Mesodermal cell (in vitro differentiated cells): ENCODE data around the gene SMURF1.

Experiments
- H3K27ac ChIP-seq: 2 replicates; pipeline ENCODE4 v1.7.0; 2013; ENCODE audit warnings: mild to moderate bottlenecking, low read depth, low read length, moderate library complexity; ENCODE audit not compliant: severe bottlenecking
- H3K36me3 ChIP-seq: 2 replicates; pipeline ENCODE4 v1.7.1; 2013; ENCODE audit warnings: mild to moderate bottlenecking, low read length, moderate library complexity; ENCODE audit not compliant: control insufficient read depth, insufficient read depth
- H3K4me1 ChIP-seq: one replicate; pipeline ENCODE4 v1.7.1; 2013; ENCODE audit warnings: mild to moderate bottlenecking, low read length; ENCODE audit not compliant: insufficient read depth, control insufficient read depth, poor library complexity, severe bottlenecking
- H3K4me3 ChIP-seq: 2 replicates; pipeline ENCODE4 v1.7.0; 2013; ENCODE audit warnings: low read length, control low read depth, mild to moderate bottlenecking; ENCODE audit not compliant: insufficient read depth, poor library complexity, severe bottlenecking; ENCODE audit errors: extremely low read depth
- H3K9me3 ChIP-seq: 2 replicates; pipeline ENCODE4 v1.7.1; 2013; ENCODE audit warnings: mild to moderate bottlenecking, low read length, moderate library complexity; ENCODE audit not compliant: control insufficient read depth
- whole genome bisulfite sequencing, 2 experiments: methylation state at CpG; one replicate each; pipeline ENCODE4 v1.1.5; 2013; ENCODE audit warnings: missing lambda C conversion rate in 2 of 2; ENCODE audit not compliant: insufficient coverage in 2 of 2; 5-methylcytosine and 5-hydroxymethylcytosine counted together

SMURF1 gene

DNA sequence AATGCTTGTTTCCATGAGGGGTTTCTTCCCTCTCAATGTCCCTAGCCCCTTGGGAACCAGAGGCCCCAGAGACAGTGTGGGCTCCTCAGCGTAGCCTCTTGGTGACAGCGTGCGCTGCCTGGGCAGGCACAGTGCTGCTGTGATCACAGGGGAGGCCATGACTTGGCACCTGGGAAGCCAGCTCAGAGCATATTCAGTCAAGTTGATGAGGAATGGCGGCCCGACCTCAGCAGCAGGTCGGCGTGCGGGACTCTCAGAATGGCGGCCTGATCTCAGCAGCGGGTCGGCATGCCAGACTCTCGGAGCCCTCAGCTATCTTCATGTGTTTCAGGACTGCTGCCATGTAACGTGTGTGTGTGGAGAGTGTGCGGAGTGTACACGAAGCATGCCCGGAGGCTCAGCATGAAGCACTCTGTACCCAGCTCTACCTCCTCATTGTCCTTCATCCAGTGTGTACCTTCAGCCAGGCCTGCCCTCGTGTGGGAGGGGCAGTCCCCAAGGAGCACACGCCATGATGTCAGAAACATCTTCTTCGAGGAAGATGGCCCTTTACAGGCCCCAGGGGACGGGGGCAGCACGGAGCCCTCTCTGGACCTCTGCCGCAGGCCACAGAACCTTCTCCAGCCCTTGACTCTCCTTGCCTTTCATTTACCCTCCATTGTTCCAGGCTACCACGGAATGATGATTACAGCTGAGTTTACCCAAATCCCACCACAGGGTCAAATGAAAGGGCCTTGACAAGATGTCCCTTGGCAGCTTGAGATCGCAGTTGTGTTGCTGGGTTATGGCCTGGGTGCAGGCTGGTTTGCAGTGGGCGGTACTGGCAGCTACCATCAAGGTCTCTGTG, 130.4 kb downstream of the SMURF1 start:
- Histone ChIP-seq H3K27ac (no peak overlapping the region), H3K4me1 (no peaks in the 10 kb centered on the region), H3K36me3 (peaks cover 95% of the 10 kb centered on the region), H3K4me3 (no peak overlapping the region), H3K9me3 (no peaks in the 10 kb centered on the region)
- 94 to 95% methylated on average over 23 of the region's 25 CpGs for WGBS, 2 experiments

DNA sequence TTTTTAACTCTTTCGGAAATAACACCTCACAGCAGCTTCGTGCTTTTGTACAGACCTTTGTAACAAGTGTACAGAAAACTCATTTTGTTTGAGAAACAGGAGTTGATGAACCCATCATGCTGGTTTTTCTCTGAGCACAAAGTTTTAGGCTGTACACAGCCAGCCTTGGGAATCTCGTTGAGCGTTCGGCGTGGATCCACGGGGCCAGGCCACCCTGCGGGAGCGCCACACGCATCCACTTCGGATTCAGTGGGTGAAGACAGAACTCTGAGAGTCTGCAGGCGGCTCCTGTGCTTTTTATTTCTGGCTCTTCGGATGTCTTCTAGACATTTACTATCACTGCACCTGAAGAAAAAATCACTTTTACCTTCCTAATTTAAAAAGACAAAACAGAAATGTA, 131.2 kb downstream of the SMURF1 start:
- H3K4me3 ChIP-seq: no peak overlapping the region
- 97% methylated on average over 9 to 13 of the region's 13 CpGs for WGBS, 2 experiments
- no peaks in the 10 kb centered on the region for H3K4me1 ChIP-seq
- H3K27ac ChIP-seq: no peak overlapping the region
- peaks cover 98% of the 10 kb centered on the region for H3K36me3 ChIP-seq
- no peaks in the 10 kb centered on the region for H3K9me3 ChIP-seq

GRCh38 chr7:99011706-99012404, 132.1 kb downstream of the SMURF1 start:
- no peaks in the 10 kb centered on the region for H3K4me1 ChIP-seq
- H3K4me3 ChIP-seq: no peak overlapping the region
- H3K9me3 ChIP-seq: no peaks in the 10 kb centered on the region
- H3K36me3 ChIP-seq: peaks cover 95% of the 10 kb centered on the region
- H3K27ac ChIP-seq: no peak overlapping the region
- WGBS, 2 experiments: 97% methylated on average over 32 to 36 of the region's 36 CpGs

- no peak overlapping the region for H3K27ac ChIP-seq
- H3K36me3 ChIP-seq: peaks cover 95% of the 10 kb centered on the region
- 96 to 98% methylated on average over 24 of the region's 24 CpGs for WGBS, 2 experiments
- H3K9me3 ChIP-seq: no peaks in the 10 kb centered on the region
- H3K4me3 ChIP-seq: no peak overlapping the region
- no peaks in the 10 kb centered on the region for H3K4me1 ChIP-seq
Measured at GRCh38 chr7:99011341-99011705, 132.6 kb downstream of the SMURF1 start.

DNA sequence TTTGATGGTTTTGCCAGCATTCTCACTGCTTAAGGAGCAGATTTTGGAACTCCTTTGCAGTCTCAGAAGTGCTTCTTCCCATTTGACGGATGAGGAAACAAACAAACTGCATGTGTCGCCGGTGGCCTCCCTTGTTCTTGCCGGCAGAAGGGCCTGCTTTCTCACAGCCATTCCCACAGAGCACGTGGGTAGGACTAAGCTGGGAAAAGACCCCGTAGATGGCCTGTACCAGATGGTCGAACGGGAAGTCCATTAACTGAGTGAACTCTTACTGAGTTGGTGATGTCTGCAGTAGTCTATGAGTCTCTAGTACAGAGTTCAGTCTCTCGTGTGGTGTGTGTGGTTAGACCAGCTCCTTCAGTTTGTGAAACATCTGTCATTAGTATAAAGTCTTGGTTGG, 133.6 kb downstream of the SMURF1 start:
- Histone ChIP-seq H3K4me1 (no peaks in the 10 kb centered on the region), H3K36me3 (peaks cover 94% of the 10 kb centered on the region), H3K4me3 (no peak overlapping the region), H3K27ac (no peak overlapping the region), H3K9me3 (no peaks in the 10 kb centered on the region)
- 97 to 99% methylated on average over 9 of the region's 9 CpGs for WGBS, 2 experiments

GRCh38 chr7:99008921-99009530, 134.9 kb downstream of the SMURF1 start:
- H3K27ac ChIP-seq: no peak overlapping the region
- WGBS, 2 experiments: 91 to 95% methylated on average over 9 to 10 of the region's 11 CpGs
- H3K4me1 ChIP-seq: no peaks in the 10 kb centered on the region
- no peaks in the 10 kb centered on the region for H3K9me3 ChIP-seq
- H3K36me3 ChIP-seq: peaks cover 94% of the 10 kb centered on the region
- no peak overlapping the region for H3K4me3 ChIP-seq

- H3K36me3 ChIP-seq: peaks cover 94% of the 10 kb centered on the region
- no peaks in the 10 kb centered on the region for H3K4me1 ChIP-seq
- H3K4me3 ChIP-seq: no peak overlapping the region
- no peaks in the 10 kb centered on the region for H3K9me3 ChIP-seq
- H3K27ac ChIP-seq: no peak overlapping the region
- 95 to 98% methylated on average over 17 of the region's 23 CpGs for WGBS, 2 experiments
Measured at GRCh38 chr7:99008181-99008631, 135.7 kb downstream of the SMURF1 start.

- Histone ChIP-seq H3K9me3 (no peaks in the 10 kb centered on the region), H3K36me3 (peaks cover 91% of the 10 kb centered on the region), H3K4me1 (no peaks in the 10 kb centered on the region), H3K27ac (no peak overlapping the region), H3K4me3 (no peak overlapping the region)
- WGBS, 2 experiments: 96 to 98% methylated on average over 10 to 11 of the region's 11 CpGs
Measured at GRCh38 chr7:99006739-99007424, 137.0 kb downstream of the SMURF1 start.

DNA sequence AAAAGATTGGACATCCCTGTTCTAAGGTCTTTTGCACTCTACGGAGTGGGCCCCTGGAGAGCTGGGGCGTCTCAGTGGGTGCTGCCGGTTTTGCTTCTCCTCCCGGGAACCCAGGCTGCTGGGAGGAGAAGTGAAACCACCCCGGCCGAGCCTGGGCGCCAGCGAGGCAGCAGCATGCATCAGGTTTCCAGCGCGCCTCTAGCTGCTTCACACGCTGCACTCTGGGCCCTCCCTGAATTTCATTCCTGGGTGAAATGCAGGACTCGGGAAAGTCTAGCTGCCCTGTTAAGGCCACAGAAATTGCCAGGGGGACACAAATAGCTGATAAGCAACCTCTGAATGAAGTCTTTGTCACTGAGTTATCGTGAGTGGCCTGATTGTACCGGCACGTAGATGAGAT, 138.1 kb downstream of the SMURF1 start:
- Histone ChIP-seq H3K4me3 (no peak overlapping the region), H3K9me3 (no peaks in the 10 kb centered on the region), H3K4me1 (no peaks in the 10 kb centered on the region), H3K36me3 (peaks cover 91% of the 10 kb centered on the region), H3K27ac (no peak overlapping the region)
- WGBS, 2 experiments: 92 to 97% methylated on average over 14 to 15 of the region's 15 CpGs

GRCh38 chr7:99004781-99005500, 139.0 kb downstream of the SMURF1 start:
- Histone ChIP-seq H3K9me3 (no peaks in the 10 kb centered on the region), H3K27ac (no peak overlapping the region), H3K4me3 (no peak overlapping the region), H3K36me3 (peaks cover 91% of the 10 kb centered on the region), H3K4me1 (no peaks in the 10 kb centered on the region)
- WGBS, 2 experiments: 97% methylated on average over 26 of the region's 26 CpGs
